HEK293 (cell line): ENCODE results near the gene BCL2L1.
A peak's percentile ranks its signal among the peaks of the same experiment; 100 is the strongest.

Experiments
- CTCF ChIA-PET: fragments of 350-600 bp; formaldehyde crosslinking; extraction: SDS; loops from one replicate; lab custom pipeline; 2021; ENCODE audit warnings: antibody characterized with exemption; lab: Yijun Ruan, JAX
- POLR2A ChIA-PET: fragments of 300-600 bp; formaldehyde crosslinking; extraction: SDS; loops from one replicate; lab custom pipeline; 2020; ENCODE audit warnings: antibody characterized with exemption, inconsistent platforms; lab: Yijun Ruan, JAX
- H3K27ac ChIP-seq: fragments of 200-500 bp; sonication (Bioruptor generic); 2 replicates; pipeline ENCODE4 v1.5.1; 2014; ENCODE audit warnings: low read depth, low read length, control low read depth, inconsistent platforms; ENCODE audit errors: extremely low read depth
- H3K36me3 ChIP-seq, 2 experiments: fragments of 200-500 bp in 1 of 2; sonication (Bioruptor generic) in 1 of 2; 1 replicate in 1 of 2; 2 replicates in 1 of 2; pipeline ENCODE4 v1.5.1; 2014 to 2017; ENCODE audit warnings: inconsistent platforms in 2 of 2, low read length in 2 of 2; ENCODE audit not compliant: control insufficient read depth in 2 of 2, insufficient read depth in 1 of 2
- H3K4me1 ChIP-seq: fragments of 200-500 bp; sonication (Bioruptor generic); 2 replicates; pipeline ENCODE4 v1.5.1; 2014; ENCODE audit warnings: mild to moderate bottlenecking, low read length, inconsistent platforms; ENCODE audit not compliant: control insufficient read depth, insufficient read depth
- H3K4me3 ChIP-seq: 2 replicates; pipeline ENCODE4 v1.5.1; 2011; ENCODE audit warnings: low read depth, mild to moderate bottlenecking, control low read depth, low read length, moderate library complexity
- H3K9me3 ChIP-seq: fragments of 200-500 bp; sonication (Bioruptor generic); 2 replicates; pipeline ENCODE4 v1.5.1; 2014; ENCODE audit warnings: low read depth, low read length, inconsistent platforms; ENCODE audit not compliant: control insufficient read depth, insufficient read depth
- FEZF1 ChIP-seq: fragments of 450-650 bp; formaldehyde crosslinking; IDR thresholded peaks from 2 replicates; pipeline ENCODE4 v1.5.1; 2016; ENCODE audit warnings: missing biosample characterization, missing genetic modification characterization
- GLI2 ChIP-seq: fragments of 450-650 bp; formaldehyde crosslinking; IDR thresholded peaks from 2 replicates; pipeline ENCODE4; 2017; ENCODE audit warnings: missing biosample characterization, missing genetic modification characterization, low read depth, borderline replicate concordance
- KLF1 ChIP-seq: fragments of 450-650 bp; formaldehyde crosslinking; IDR thresholded peaks from 2 replicates; pipeline ENCODE4 v1.5.1; 2016; ENCODE audit warnings: missing biosample characterization, missing genetic modification characterization
- KLF7 ChIP-seq: fragments of 450-650 bp; formaldehyde crosslinking; IDR thresholded peaks from 2 replicates; pipeline ENCODE4 v1.5.1; 2016; ENCODE audit warnings: missing biosample characterization, missing genetic modification characterization, borderline replicate concordance
- PRDM1 ChIP-seq: fragments of 450-650 bp; formaldehyde crosslinking; IDR thresholded peaks from 2 replicates; pipeline ENCODE4; 2016; ENCODE audit warnings: missing biosample characterization, missing genetic modification characterization
- ZBTB1 ChIP-seq: fragments of 450-650 bp; formaldehyde crosslinking; IDR thresholded peaks from 2 replicates; pipeline ENCODE4 v1.5.1; 2016; ENCODE audit warnings: missing biosample characterization, missing genetic modification characterization
- ZNF155 ChIP-seq: fragments of 450-650 bp; formaldehyde crosslinking; IDR thresholded peaks from 2 replicates; pipeline ENCODE4 v1.5.1; 2016; ENCODE audit warnings: missing biosample characterization, missing genetic modification characterization
- ZNF175 ChIP-seq: fragments of 450-650 bp; formaldehyde crosslinking; IDR thresholded peaks from 2 replicates; pipeline ENCODE4 v1.5.1; 2016; ENCODE audit warnings: missing biosample characterization, missing genetic modification characterization
- ZNF624 ChIP-seq: fragments of 450-650 bp; formaldehyde crosslinking; IDR thresholded peaks from 2 replicates; pipeline ENCODE4 v1.5.1; 2017; ENCODE audit warnings: missing biosample characterization, missing genetic modification characterization
- ZNF76 ChIP-seq: fragments of 450-650 bp; formaldehyde crosslinking; IDR thresholded peaks from 2 replicates; pipeline ENCODE4; 2016; ENCODE audit warnings: low read depth, missing biosample characterization, missing genetic modification characterization, borderline replicate concordance
- ZNF791 ChIP-seq: fragments of 450-650 bp; formaldehyde crosslinking; IDR thresholded peaks from 2 replicates; pipeline ENCODE4 v1.5.1; 2016; ENCODE audit warnings: missing biosample characterization, missing genetic modification characterization
- ZSCAN23 ChIP-seq: fragments of 450-650 bp; formaldehyde crosslinking; IDR thresholded peaks from 2 replicates; pipeline ENCODE4 v1.5.1; 2016; ENCODE audit warnings: missing biosample characterization, missing genetic modification characterization
- ZSCAN30 ChIP-seq: fragments of 450-650 bp; IDR thresholded peaks from 2 replicates; pipeline ENCODE4 v1.5.1; 2018; ENCODE audit warnings: missing biosample characterization, mild to moderate bottlenecking, missing genetic modification characterization, moderate library complexity
- TF ChIP-seq, protein P1 (sequence below): fragments of 450-650 bp; formaldehyde crosslinking; conservative IDR thresholded peaks from 2 replicates; pipeline ENCODE4 v1.5.1; 2016; ENCODE audit warnings: low read depth, missing biosample characterization, missing genetic modification characterization
- TF ChIP-seq, protein P2 (sequence below): fragments of 450-650 bp; formaldehyde crosslinking; IDR thresholded peaks from 2 replicates; pipeline ENCODE4 v1.5.1; 2016; ENCODE audit warnings: missing biosample characterization, missing genetic modification characterization
- TF ChIP-seq, protein P3 (sequence below): fragments of 450-650 bp; formaldehyde crosslinking; IDR thresholded peaks from 2 replicates; pipeline ENCODE4 v1.5.1; 2017; ENCODE audit warnings: missing biosample characterization, mild to moderate bottlenecking, missing genetic modification characterization, moderate library complexity
- TF ChIP-seq, protein P4 (sequence below): fragments of 450-650 bp; formaldehyde crosslinking; IDR thresholded peaks from 2 replicates; pipeline ENCODE4 v1.5.1; 2016; ENCODE audit warnings: missing biosample characterization, missing genetic modification characterization
- TF ChIP-seq, protein P5 (sequence below): fragments of 450-650 bp; formaldehyde crosslinking; IDR thresholded peaks from 2 replicates; pipeline ENCODE4 v1.5.1; 2016; ENCODE audit warnings: missing biosample characterization, missing genetic modification characterization

Gene BCL2L1

DNA sequence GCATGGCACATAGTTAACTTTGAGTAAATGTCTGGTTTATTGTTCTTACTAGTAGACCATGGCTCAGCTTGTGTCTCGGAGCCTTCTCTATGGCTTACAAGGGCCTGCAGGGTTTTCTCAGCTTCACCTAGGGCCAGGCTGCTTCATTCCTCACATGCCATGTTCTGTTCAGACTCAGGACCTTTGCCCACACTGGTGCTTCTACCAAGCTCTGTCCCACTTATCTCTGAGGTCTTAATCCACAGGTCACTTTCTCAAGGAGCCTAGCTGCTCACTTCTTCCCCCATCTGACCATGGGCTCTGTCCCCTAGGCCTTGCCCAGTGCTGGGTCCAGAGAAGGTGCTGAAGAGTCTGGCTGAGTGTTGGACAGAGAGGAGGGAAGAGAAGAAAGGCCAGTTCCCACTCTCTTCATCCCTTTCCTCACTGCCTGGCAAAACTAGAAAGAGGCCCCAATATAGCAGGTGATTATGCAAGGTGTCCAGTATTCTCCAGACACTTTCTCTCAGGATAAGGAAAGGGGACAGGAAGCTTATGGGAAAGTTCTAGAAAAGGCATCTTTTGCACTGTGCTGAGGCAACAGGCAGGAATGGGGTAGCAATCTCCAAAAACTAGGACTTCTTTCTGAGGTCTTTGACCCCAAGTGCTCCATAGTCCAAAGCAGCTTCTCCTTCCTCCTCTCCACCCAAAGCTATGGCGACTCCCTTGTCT is 45.0 kb downstream of the BCL2L1 start:
- POLR2A ChIA-PET, result interaction anchor here (1.1 kb wide), 1 partner anchor 14 kb away, joined by 3 read pairs; no protein-coding TSS in a partner anchor
- Histone ChIP-seq H3K4me3 (no peak overlapping the region), H3K4me1 (peaks cover 7% of the 10 kb centered on the region)

DNA sequence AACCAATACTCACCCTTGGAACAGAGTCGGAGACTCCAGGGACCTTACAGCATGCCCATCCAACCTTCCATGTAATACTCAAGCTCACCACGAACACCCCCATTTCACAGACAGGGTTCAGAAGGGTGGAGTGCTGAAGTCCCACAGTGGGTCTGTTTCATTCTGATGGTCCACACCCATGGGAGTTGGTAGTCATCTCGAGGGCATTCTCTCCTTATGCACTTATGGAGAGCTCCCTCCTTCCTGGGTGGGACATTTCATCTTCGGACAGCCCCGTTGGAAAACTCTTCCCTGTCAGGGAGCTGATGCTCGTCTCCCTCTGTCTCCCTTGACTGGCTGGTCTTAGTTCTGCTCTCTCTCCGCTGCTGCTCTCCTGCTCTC is 46.1 kb downstream of the BCL2L1 start:
- CTCF ChIA-PET, result interaction anchor here (0.6 to 4.2 kb wide), 5 partner anchors 11 to 88 kb away, joined by 3 to 38 read pairs (median 5); partner anchors contain the start of gene BCL2L1
- POLR2A ChIA-PET, result interaction anchor here (1.6 kb wide), 1 partner anchor 46 kb away, joined by 3 read pairs; the partner anchor contains the start of gene BCL2L1
- H3K4me1 ChIP-seq, result peaks cover 7% of the 10 kb centered on the region
- TF ChIP-seq, protein P1, sequence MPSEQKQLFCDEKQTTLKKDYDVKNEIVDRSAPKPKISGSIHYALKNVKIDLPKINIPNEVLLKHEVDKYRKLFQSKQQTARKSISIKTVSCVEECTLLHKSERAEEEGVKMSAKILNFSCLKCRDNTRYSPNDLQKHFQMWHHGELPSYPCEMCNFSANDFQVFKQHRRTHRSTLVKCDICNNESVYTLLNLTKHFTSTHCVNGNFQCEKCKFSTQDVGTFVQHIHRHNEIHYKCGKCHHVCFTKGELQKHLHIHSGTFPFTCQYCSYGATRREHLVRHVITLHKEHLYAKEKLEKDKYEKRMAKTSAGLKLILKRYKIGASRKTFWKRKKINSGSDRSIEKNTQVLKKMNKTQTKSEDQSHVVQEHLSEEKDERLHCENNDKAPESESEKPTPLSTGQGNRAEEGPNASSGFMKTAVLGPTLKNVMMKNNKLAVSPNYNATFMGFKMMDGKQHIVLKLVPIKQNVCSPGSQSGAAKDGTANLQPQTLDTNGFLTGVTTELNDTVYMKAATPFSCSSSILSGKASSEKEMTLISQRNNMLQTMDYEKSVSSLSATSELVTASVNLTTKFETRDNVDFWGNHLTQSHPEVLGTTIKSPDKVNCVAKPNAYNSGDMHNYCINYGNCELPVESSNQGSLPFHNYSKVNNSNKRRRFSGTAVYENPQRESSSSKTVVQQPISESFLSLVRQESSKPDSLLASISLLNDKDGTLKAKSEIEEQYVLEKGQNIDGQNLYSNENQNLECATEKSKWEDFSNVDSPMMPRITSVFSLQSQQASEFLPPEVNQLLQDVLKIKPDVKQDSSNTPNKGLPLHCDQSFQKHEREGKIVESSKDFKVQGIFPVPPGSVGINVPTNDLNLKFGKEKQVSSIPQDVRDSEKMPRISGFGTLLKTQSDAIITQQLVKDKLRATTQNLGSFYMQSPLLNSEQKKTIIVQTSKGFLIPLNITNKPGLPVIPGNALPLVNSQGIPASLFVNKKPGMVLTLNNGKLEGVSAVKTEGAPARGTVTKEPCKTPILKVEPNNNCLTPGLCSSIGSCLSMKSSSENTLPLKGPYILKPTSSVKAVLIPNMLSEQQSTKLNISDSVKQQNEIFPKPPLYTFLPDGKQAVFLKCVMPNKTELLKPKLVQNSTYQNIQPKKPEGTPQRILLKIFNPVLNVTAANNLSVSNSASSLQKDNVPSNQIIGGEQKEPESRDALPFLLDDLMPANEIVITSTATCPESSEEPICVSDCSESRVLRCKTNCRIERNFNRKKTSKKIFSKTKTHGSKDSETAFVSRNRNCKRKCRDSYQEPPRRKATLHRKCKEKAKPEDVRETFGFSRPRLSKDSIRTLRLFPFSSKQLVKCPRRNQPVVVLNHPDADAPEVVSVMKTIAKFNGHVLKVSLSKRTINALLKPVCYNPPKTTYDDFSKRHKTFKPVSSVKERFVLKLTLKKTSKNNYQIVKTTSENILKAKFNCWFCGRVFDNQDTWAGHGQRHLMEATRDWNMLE (tag by site-specific recombination), result no peak
- TF ChIP-seq ZSCAN23 (tag by site-specific recombination) (no peak), ZNF175 (tag by site-specific recombination) (no peak), ZNF791 (tag by site-specific recombination) (no peak), ZSCAN30 (tag by site-specific recombination) (no peak), KLF1 (tag by site-specific recombination) (0 out of 2 replicates have a peak, but pooled peaks have one; percentile 28), ZNF624 (tag by site-specific recombination) (no peak), GLI2 (no peak), KLF7 (no peak), ZNF76 (tag by site-specific recombination) (no peak), ZNF155 (no peak), FEZF1 (tag by site-specific recombination) (no peak)
- TF ChIP-seq, protein P2, sequence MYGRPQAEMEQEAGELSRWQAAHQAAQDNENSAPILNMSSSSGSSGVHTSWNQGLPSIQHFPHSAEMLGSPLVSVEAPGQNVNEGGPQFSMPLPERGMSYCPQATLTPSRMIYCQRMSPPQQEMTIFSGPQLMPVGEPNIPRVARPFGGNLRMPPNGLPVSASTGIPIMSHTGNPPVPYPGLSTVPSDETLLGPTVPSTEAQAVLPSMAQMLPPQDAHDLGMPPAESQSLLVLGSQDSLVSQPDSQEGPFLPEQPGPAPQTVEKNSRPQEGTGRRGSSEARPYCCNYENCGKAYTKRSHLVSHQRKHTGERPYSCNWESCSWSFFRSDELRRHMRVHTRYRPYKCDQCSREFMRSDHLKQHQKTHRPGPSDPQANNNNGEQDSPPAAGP, result 0 out of 2 replicates have a peak, but pooled peaks have one; percentile 40
- TF ChIP-seq, protein P3, sequence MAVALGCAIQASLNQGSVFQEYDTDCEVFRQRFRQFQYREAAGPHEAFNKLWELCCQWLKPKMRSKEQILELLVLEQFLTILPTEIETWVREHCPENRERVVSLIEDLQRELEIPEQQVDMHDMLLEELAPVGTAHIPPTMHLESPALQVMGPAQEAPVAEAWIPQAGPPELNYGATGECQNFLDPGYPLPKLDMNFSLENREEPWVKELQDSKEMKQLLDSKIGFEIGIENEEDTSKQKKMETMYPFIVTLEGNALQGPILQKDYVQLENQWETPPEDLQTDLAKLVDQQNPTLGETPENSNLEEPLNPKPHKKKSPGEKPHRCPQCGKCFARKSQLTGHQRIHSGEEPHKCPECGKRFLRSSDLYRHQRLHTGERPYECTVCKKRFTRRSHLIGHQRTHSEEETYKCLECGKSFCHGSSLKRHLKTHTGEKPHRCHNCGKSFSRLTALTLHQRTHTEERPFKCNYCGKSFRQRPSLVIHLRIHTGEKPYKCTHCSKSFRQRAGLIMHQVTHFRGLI, result no peak
- TF ChIP-seq, protein P4, sequence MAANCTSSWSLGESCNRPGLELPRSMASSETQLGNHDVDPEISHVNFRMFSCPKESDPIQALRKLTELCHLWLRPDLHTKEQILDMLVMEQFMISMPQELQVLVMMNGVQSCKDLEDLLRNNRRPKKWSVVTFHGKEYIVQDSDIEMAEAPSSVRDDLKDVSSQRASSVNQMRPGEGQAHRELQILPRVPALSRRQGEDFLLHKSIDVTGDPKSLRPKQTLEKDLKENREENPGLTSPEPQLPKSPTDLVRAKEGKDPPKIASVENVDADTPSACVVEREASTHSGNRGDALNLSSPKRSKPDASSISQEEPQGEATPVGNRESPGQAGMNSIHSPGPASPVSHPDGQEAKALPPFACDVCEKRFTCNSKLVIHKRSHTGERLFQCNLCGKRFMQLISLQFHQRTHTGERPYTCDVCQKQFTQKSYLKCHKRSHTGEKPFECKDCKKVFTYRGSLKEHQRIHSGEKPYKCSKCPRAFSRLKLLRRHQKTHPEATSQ, result no peak
- TF ChIP-seq, all 188 proteins: peak for 2
- Histone ChIP-seq H3K4me3 (no peak overlapping the region), H3K27ac (no peak overlapping the region), H3K9me3 (no peaks in the 10 kb centered on the region), H3K36me3 (no peaks in the 10 kb centered on the region)

More for the DNA sequence above, 45.0 kb downstream of the BCL2L1 start:
- H3K9me3 ChIP-seq, result no peaks in the 10 kb centered on the region
- CTCF ChIA-PET, result interaction anchor here (1.1 to 2.1 kb wide), 3 partner anchors 16 to 46 kb away, joined by 5 to 17 read pairs (median 6); no protein-coding TSS in a partner anchor
- no peaks in the 10 kb centered on the region; a peak in 1 of 3 replicates for H3K36me3 ChIP-seq
- TF ChIP-seq ZBTB1 (tag by site-specific recombination) (no peak), PRDM1 (peak; percentile 67)
- TF ChIP-seq, protein P5, sequence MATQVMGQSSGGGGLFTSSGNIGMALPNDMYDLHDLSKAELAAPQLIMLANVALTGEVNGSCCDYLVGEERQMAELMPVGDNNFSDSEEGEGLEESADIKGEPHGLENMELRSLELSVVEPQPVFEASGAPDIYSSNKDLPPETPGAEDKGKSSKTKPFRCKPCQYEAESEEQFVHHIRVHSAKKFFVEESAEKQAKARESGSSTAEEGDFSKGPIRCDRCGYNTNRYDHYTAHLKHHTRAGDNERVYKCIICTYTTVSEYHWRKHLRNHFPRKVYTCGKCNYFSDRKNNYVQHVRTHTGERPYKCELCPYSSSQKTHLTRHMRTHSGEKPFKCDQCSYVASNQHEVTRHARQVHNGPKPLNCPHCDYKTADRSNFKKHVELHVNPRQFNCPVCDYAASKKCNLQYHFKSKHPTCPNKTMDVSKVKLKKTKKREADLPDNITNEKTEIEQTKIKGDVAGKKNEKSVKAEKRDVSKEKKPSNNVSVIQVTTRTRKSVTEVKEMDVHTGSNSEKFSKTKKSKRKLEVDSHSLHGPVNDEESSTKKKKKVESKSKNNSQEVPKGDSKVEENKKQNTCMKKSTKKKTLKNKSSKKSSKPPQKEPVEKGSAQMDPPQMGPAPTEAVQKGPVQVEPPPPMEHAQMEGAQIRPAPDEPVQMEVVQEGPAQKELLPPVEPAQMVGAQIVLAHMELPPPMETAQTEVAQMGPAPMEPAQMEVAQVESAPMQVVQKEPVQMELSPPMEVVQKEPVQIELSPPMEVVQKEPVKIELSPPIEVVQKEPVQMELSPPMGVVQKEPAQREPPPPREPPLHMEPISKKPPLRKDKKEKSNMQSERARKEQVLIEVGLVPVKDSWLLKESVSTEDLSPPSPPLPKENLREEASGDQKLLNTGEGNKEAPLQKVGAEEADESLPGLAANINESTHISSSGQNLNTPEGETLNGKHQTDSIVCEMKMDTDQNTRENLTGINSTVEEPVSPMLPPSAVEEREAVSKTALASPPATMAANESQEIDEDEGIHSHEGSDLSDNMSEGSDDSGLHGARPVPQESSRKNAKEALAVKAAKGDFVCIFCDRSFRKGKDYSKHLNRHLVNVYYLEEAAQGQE, result 0 out of 2 replicates have a peak, but pooled peaks have one; percentile 17
- TF ChIP-seq, all 188 proteins: peak for 2
- H3K27ac ChIP-seq, result no peak overlapping the region
